HepG2 (cell line): ENCODE results near the gene XRCC3. TPM values are rescaled to one million over a fixed set of nuclear protein-coding genes. Genes with fewer than 3 reads are reported as not detected.
A peak's percentile ranks its signal among the peaks of the same experiment; 100 is the strongest.

ENCODE experiments used
- CREB3 ChIP-seq: sonication (generic); formaldehyde crosslinking; IDR thresholded peaks from 2 replicates; pipeline ENCODE4 v1.5.0; 2020; ENCODE audit warnings: missing genetic modification reagents
- DRAP1 ChIP-seq: IDR thresholded peaks from 2 replicates; pipeline ENCODE4 v1.6.1; 2016; ENCODE audit warnings: missing genetic modification reagents, missing compliant biosample characterization
- E2F5 ChIP-seq: sonication (generic); formaldehyde crosslinking; conservative IDR thresholded peaks from 2 replicates; pipeline ENCODE4 v1.4.0; 2020; ENCODE audit warnings: missing genetic modification reagents
- FUBP1 ChIP-seq: sonication (generic); formaldehyde crosslinking; IDR thresholded peaks from 2 replicates; pipeline ENCODE4 v1.5.1; 2020; ENCODE audit warnings: missing genetic modification reagents, mild to moderate bottlenecking, borderline replicate concordance
- HOXA3 ChIP-seq: sonication (generic); formaldehyde crosslinking; IDR thresholded peaks from 2 replicates; pipeline ENCODE4 v1.5.0; 2020; ENCODE audit warnings: missing genetic modification reagents
- KLF11 ChIP-seq: IDR thresholded peaks from 2 replicates; pipeline ENCODE4 v1.6.1; 2016; ENCODE audit warnings: missing compliant biosample characterization
- MED13 ChIP-seq: sonication (generic); formaldehyde crosslinking; IDR thresholded peaks from 2 replicates; pipeline ENCODE4 v1.5.0; 2020; ENCODE audit warnings: missing genetic modification reagents
- MNT ChIP-seq: fragments of 450-650 bp; IDR thresholded peaks from 2 replicates; pipeline ENCODE4 v1.6.1; 2016
- NFIB ChIP-seq: sonication (generic); formaldehyde crosslinking; IDR thresholded peaks from 2 replicates; pipeline ENCODE4 v1.9.0; 2021; ENCODE audit warnings: missing genetic modification reagents, mild to moderate bottlenecking, borderline replicate concordance
- PAX8 ChIP-seq: sonication (generic); formaldehyde crosslinking; IDR thresholded peaks from 2 replicates; pipeline ENCODE4 v1.8.0; 2022; ENCODE audit warnings: mild to moderate bottlenecking, missing genetic modification reagents, borderline replicate concordance
- PHF8 ChIP-seq: sonication (generic); formaldehyde crosslinking; IDR thresholded peaks from 2 replicates; pipeline ENCODE4 v1.5.0; 2020; ENCODE audit warnings: missing genetic modification reagents
- SATB2 ChIP-seq: sonication (generic); formaldehyde crosslinking; IDR thresholded peaks from 2 replicates; pipeline ENCODE4 v1.5.0; 2020; ENCODE audit warnings: missing genetic modification reagents
- SMAD3 ChIP-seq: sonication (generic); formaldehyde crosslinking; IDR thresholded peaks from 2 replicates; pipeline ENCODE4 v1.4.0; 2020; ENCODE audit warnings: missing genetic modification reagents
- SPEN ChIP-seq: sonication (generic); formaldehyde crosslinking; IDR thresholded peaks from 2 replicates; pipeline ENCODE4 v1.5.1; 2020; ENCODE audit warnings: low read depth, mild to moderate bottlenecking, missing genetic modification reagents
- ZNF333 ChIP-seq: sonication (generic); formaldehyde crosslinking; IDR thresholded peaks from 2 replicates; pipeline ENCODE4 v1.4.0; 2020; ENCODE audit warnings: mild to moderate bottlenecking, missing genetic modification reagents, borderline replicate concordance
- ZNF432 ChIP-seq: sonication (generic); formaldehyde crosslinking; IDR thresholded peaks from 2 replicates; pipeline ENCODE4 v1.5.0; 2020; ENCODE audit warnings: missing genetic modification reagents, mild to moderate bottlenecking, borderline replicate concordance
- ZNF563 ChIP-seq: sonication (generic); formaldehyde crosslinking; IDR thresholded peaks from 2 replicates; pipeline ENCODE4 v1.8.0; 2022; ENCODE audit warnings: mild to moderate bottlenecking, moderate library complexity, missing genetic modification reagents
- ZNF687 ChIP-seq: sonication (generic); formaldehyde crosslinking; IDR thresholded peaks from 2 replicates; pipeline ENCODE4 v1.5.1; 2020; ENCODE audit warnings: mild to moderate bottlenecking, missing genetic modification reagents, moderate library complexity
- ZNF777 ChIP-seq: sonication (generic); formaldehyde crosslinking; IDR thresholded peaks from 2 replicates; pipeline ENCODE4 v1.4.0; 2020; ENCODE audit warnings: missing genetic modification reagents
- polyA plus RNA-seq, 8 experiments: library from polyadenylated mRNA; depleted of rRNA in 3 of 8; stranded (reverse) in 7 of 8; unstranded in 1 of 8; fragments of >200 nt; fragmentation: Illumina TruSeq in 4 of 8; extraction: Trizol in 4 of 8; gene quantifications; 2 replicates each; pipeline versions ENCODE4 v1.2.1 to v1.2.3, GENCODE V29; 2011 to 2016; ENCODE audit warnings: low read depth in 4 of 8, missing spikeins in 1 of 8, mixed read lengths in 1 of 8; ENCODE audit not compliant: insufficient read depth in 1 of 8
- total RNA-seq, 5 experiments: library from RNA; depleted of rRNA; stranded (reverse); fragments of >200 nt; fragmentation: Illumina TruSeq; extraction: Trizol; gene quantifications; 2 replicates each; pipeline ENCODE4 v1.2.3, GENCODE V29; 2016; ENCODE audit warnings: low read depth in 1 of 5

The XRCC3 gene
- total and polyA plus RNA-seq, 2 of the 13 experiments (the other 11 are each of a cell fraction or from before 2014, with no cell fraction given) = 5.4 to 25.8 TPM

- TF ChIP-seq E2F5 (CRISPR knock-in tag) (peak; percentile 98), DRAP1 (peak; percentile 82), ZNF687 (peak; percentile 89), ZNF563 (CRISPR knock-in tag) (peak; percentile 76; the same call in 1 of the 2 replicates), KLF11 (CRISPR knock-in tag) (no peak), FUBP1 (CRISPR knock-in tag) (no peak), MED13 (CRISPR knock-in tag) (no peak), SPEN (CRISPR knock-in tag) (no peak; the same call in 1 of the 2 replicates), SATB2 (CRISPR knock-in tag) (no peak), NFIB (CRISPR knock-in tag) (no peak), ZNF333 (CRISPR knock-in tag) (no peak), MNT (no peak), SMAD3 (CRISPR knock-in tag) (peak; percentile 27; the same call in 1 of the 2 replicates), ZNF432 (CRISPR knock-in tag) (no peak), CREB3 (peak; percentile 52; the same call in 1 of the 2 replicates), HOXA3 (peak; percentile 60), PAX8 (CRISPR knock-in tag) (no peak; the same call in 1 of the 2 replicates), ZNF777 (CRISPR knock-in tag) (peak; percentile 54), PHF8 (peak; percentile 85)
Observed at GRCh38 chr14:103715052-103716000, at the start of gene XRCC3, which contains the start of gene ZFYVE21 (continued).
